Hepatocyte (in vitro differentiated cells): ENCODE results near the gene SLC19A1. TPM values are rescaled to one million over a fixed set of nuclear protein-coding genes. Genes with fewer than 3 reads are reported as not detected.

Experiments
- DNase-seq: peaks from one replicate; pipeline ENCODE4 v3.0.0-alpha.2; 2016; ENCODE audit warnings: low spot score
- H2AFZ ChIP-seq: fragments of 200-600 bp; sonication (generic); 2 replicates; pipeline ENCODE4 v1.6.0; 2016; ENCODE audit warnings: antibody characterized with exemption, mild to moderate bottlenecking
- H3K27ac ChIP-seq: fragments of 200-600 bp; sonication (generic); 2 replicates; pipeline ENCODE4 v1.5.1; 2016; ENCODE audit warnings: mild to moderate bottlenecking
- H3K27me3 ChIP-seq: fragments of 200-600 bp; sonication (generic); 2 replicates; pipeline ENCODE4 v1.6.1; 2016
- H3K36me3 ChIP-seq: fragments of 200-600 bp; sonication (generic); replicated peaks from 2 replicates; pipeline ENCODE4 v1.5.1; 2016; ENCODE audit warnings: low read depth; ENCODE audit not compliant: insufficient read depth
- H3K4me1 ChIP-seq: fragments of 200-600 bp; sonication (generic); 2 replicates; pipeline ENCODE4 v1.5.1; 2016; ENCODE audit warnings: mild to moderate bottlenecking, moderate library complexity; ENCODE audit not compliant: insufficient read depth
- H3K4me2 ChIP-seq: fragments of 200-600 bp; sonication (generic); 2 replicates; pipeline ENCODE4 v1.6.0; 2016
- H3K4me3 ChIP-seq: fragments of 200-600 bp; sonication (generic); 2 replicates; pipeline ENCODE4 v1.5.1; 2016; ENCODE audit warnings: mild to moderate bottlenecking
- H3K79me2 ChIP-seq: fragments of 200-600 bp; sonication (generic); 2 replicates; pipeline ENCODE4 v1.6.0; 2017; ENCODE audit warnings: mild to moderate bottlenecking
- H3K9me2 ChIP-seq: fragments of 200-600 bp; sonication (generic); replicated peaks from 2 replicates; pipeline ENCODE4 v1.6.0; 2017; ENCODE audit warnings: mild to moderate bottlenecking; ENCODE audit not compliant: insufficient read depth
- H3K9me3 ChIP-seq: fragments of 200-600 bp; sonication (generic); 2 replicates; pipeline ENCODE4 v1.5.1; 2016; ENCODE audit warnings: low read depth, mild to moderate bottlenecking
- H4K20me1 ChIP-seq: fragments of 200-600 bp; sonication (generic); 2 replicates; pipeline ENCODE4 v1.6.0; 2016; ENCODE audit warnings: mild to moderate bottlenecking; ENCODE audit not compliant: insufficient read depth, poor library complexity, severe bottlenecking
- CTCF ChIP-seq: fragments of 200-600 bp; sonication (generic); IDR thresholded peaks from 2 replicates; pipeline ENCODE4 v1.5.1; 2016; ENCODE audit warnings: antibody characterized with exemption, mild to moderate bottlenecking; ENCODE audit not compliant: poor library complexity
- EZH2 ChIP-seq: fragments of 200-600 bp; sonication (generic); IDR thresholded peaks from 2 replicates; pipeline ENCODE4 v1.6.1; 2016; ENCODE audit warnings: antibody characterized with exemption, mild to moderate bottlenecking, borderline replicate concordance
- EZH2phosphoT487 ChIP-seq: fragments of 200-600 bp; sonication (generic); IDR thresholded peaks from one replicate; pipeline ENCODE4 v1.6.1; 2018; ENCODE audit warnings: antibody characterized with exemption, mild to moderate bottlenecking, low read depth, moderate library complexity; ENCODE audit not compliant: unreplicated experiment, severe bottlenecking
- WGBS: methylation state at CpG from one replicate; pipeline ENCODE4 v1.1.6; 2016; ENCODE audit warnings: low lambda C conversion rate; ENCODE audit errors: missing lambda C conversion rate; 5-methylcytosine and 5-hydroxymethylcytosine counted together
- polyA plus RNA-seq: library from polyadenylated mRNA; unstranded; fragments of >200 nt; fragmentation: Nextera tagmentation; extraction: Ambion mirVana; gene quantifications from 2 replicates; pipeline ENCODE4 v1.2.1, GENCODE V29; 2016
- total RNA-seq: library from RNA; depleted of rRNA; stranded (reverse); fragments of >200 nt; gene quantifications from 2 replicates; pipeline ENCODE4 v1.2.3, GENCODE V29; 2014

SLC19A1 gene
- total and polyA plus RNA-seq, 2 experiments from 2014 or later, result 7.7 to 24.8 TPM

- no peaks in the 10 kb centered on the region for H3K4me1 ChIP-seq
- no peak overlapping the region for H3K27ac ChIP-seq
- H3K27me3 ChIP-seq, result no peaks in the 10 kb centered on the region
- no peaks in the 10 kb centered on the region for H3K79me2 ChIP-seq
- H3K4me3 ChIP-seq, result no peak overlapping the region
- H2AFZ ChIP-seq, result no peak overlapping the region
- no peak overlapping the region for H3K4me2 ChIP-seq
- H3K36me3 ChIP-seq, result no peaks in the 10 kb centered on the region
- no peaks in the 10 kb centered on the region for H4K20me1 ChIP-seq
- DNase-seq, result no peak
- no peaks in the 10 kb centered on the region for H3K9me2 ChIP-seq
- no peak for TF ChIP-seq CTCF
- TF ChIP-seq EZH2phosphoT487, result no peak
- TF ChIP-seq EZH2, result no peak
- no peaks in the 10 kb centered on the region for H3K9me3 ChIP-seq
- 92% methylated on average over 8 of the region's 8 CpGs for WGBS
These were observed 29.6 kb downstream of the SLC19A1 start for GRCh38 chr21:45512626-45513002.

DNA sequence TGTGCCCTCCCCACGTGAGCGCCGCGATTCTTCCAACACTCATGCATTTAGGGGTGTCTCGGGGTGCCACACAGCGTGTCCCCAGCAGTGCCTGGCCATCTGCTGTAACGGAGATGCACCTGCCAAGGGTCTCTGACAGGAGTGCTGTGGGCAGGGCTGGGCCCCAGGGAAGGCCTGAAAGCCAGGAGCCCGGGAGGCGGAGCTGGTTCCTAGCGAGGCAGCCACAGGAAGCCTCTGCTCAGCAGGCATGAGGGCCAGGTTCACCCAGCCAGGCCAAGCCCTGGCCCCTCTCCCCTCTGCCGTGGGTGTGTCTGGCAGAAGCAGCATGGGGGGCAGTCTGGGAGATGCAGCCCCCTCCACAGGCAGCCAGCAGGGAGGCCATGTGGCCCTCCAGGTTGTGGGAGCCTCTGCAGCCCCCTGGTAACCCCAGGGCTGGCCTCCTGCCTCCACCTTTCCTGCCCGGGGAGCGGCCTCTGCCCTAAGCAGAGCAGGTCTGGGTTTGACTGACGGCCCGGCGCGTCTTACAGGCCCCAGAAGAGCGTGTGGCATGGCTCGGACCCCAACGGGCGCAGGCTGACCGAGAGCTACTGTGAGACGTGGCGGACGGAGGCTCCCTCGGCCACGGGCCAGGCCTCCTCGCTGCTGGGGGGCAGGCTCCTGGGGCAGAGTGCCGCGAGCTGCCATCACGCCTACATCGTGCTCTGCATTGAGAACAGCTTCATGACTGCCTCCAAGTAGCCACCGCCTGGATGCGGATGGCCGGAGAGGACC is 30.4 kb downstream of the SLC19A1 start:
- Histone ChIP-seq H3K79me2 (no peaks in the 10 kb centered on the region), H3K4me1 (no peaks in the 10 kb centered on the region), H3K36me3 (no peaks in the 10 kb centered on the region), H2AFZ (no peak overlapping the region), H3K27ac (no peak overlapping the region), H3K9me2 (no peaks in the 10 kb centered on the region), H3K27me3 (no peaks in the 10 kb centered on the region), H3K9me3 (no peaks in the 10 kb centered on the region), H4K20me1 (no peaks in the 10 kb centered on the region), H3K4me2 (no peak overlapping the region), H3K4me3 (no peak overlapping the region)
- no peak for TF ChIP-seq EZH2
- no peak for TF ChIP-seq EZH2phosphoT487
- TF ChIP-seq CTCF, result no peak
- WGBS, result 89% methylated on average over 35 of the region's 35 CpGs
- DNase-seq, result no peak

DNA sequence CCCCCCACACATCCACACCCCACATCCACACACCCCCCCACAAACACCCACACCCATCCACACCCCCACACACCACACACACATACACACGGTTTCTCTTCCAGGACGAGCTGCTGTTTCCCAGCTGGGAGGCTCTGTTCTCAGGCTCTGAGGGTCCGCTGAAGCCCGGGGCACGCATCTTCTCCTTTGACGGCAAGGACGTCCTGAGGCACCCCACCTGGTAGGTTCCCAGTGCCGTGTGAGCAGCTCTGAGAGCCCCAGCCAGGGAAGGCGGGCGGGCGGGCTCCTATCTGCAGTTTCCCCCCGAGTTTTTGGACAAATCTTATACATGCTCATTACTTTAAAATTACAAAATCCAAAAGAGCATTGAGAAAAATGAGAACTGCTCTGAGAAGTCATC is 31.2 kb downstream of the SLC19A1 start:
- H3K27ac ChIP-seq, result no peak overlapping the region
- H3K27me3 ChIP-seq, result no peaks in the 10 kb centered on the region
- no peaks in the 10 kb centered on the region for H3K4me1 ChIP-seq
- H4K20me1 ChIP-seq, result no peaks in the 10 kb centered on the region
- TF ChIP-seq CTCF, result no peak
- no peak for TF ChIP-seq EZH2phosphoT487
- no peak for TF ChIP-seq EZH2
- H3K9me2 ChIP-seq, result no peaks in the 10 kb centered on the region
- 90% methylated on average over 11 of the region's 12 CpGs for WGBS
- H3K79me2 ChIP-seq, result no peaks in the 10 kb centered on the region
- no peak overlapping the region for H2AFZ ChIP-seq
- H3K9me3 ChIP-seq, result no peaks in the 10 kb centered on the region
- H3K4me2 ChIP-seq, result no peak overlapping the region
- H3K4me3 ChIP-seq, result no peak overlapping the region
- DNase-seq, result no peak
- no peaks in the 10 kb centered on the region for H3K36me3 ChIP-seq
